Germinal center (tissue), 1 donor: ENCODE results near the gene SPATA20.

Source experiments
- DNase-seq: peaks from one replicate; pipeline ENCODE4 v3.0.0; 2012; ENCODE audit warnings: mixed read lengths, low spot score

Gene SPATA20

DNA sequence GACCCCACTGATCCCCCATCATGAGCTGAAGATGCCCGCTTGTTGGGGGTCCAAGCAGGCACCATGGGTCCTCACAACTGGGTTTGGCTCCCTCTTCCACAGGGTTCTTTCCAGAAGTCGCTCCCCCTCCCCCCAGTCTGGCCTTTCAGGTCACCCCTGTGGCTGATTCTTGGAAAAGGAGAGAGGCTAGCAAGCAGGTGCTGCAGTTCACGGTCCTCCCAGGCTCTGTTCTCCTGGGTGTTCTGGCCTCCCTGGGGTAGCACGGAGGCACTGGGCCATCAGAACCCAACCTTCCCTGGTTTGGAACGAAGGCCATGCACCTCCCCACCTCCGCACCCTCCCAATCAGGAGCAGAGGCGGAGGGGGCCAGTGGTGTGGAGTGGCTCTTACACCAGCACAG, 32.4 kb downstream of the SPATA20 start:
- DNase-seq: no peak

DNA sequence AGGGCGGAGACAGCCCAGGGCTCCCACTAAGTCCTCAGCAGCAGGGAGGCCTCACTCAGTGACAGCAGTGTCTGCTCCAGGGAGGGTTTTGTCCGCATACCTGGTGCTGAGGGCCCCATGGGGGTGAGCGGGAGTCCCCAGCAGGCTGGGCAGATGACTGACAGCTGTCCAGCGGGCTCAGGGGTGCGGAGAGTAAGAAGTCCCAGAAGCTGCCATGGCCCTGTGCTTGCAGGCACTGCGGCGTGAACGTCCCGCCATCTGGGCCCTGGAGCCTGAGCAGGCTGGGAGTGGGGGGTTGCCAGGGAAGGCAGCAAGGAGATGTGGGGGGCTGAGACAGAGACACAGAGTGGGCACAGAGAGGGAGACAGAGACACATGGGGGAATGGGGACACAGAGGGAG, 33.7 kb downstream of the SPATA20 start:
- DNase-seq: no peak

DNA sequence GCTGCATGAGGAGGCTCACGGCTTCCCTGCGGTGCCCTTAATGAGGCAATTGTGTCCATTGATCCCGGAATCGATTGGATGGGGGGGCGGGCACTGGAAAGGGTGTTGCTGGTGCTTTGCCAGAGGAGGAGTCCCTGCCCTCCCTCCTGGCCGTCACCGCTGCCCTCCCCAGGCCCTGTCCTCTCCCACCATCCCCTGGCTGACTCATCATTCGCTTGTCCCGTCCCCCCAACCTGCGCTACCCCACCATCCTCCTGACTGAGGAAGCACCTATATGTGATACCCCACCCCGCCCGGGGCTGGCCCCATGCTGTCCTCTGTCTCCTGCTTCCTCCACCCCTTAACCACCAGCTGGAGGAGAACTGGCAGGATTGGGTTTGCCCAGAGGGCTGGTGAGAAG, 34.3 kb downstream of the SPATA20 start:
- no peak for DNase-seq

DNA sequence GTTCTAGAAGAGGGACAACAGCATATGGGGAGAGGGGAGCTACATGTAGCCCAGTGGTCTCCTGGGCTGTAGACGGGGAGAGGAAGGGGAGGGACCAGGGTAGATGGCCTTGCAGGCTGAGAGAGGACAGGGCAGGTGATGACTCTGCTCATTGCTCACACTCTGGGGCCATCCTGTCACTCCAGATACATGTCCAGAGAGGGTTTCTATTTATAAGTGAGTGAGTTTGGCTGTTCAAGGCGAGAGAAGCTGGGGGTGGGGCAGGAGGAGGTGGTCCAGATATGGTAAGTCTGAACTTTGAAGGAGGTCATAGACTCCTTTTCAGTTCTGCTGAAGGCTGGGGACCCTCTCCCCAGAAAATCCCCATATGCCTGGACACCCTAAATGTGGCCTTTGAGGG, 35.8 kb downstream of the SPATA20 start:
- no peak for DNase-seq

DNA sequence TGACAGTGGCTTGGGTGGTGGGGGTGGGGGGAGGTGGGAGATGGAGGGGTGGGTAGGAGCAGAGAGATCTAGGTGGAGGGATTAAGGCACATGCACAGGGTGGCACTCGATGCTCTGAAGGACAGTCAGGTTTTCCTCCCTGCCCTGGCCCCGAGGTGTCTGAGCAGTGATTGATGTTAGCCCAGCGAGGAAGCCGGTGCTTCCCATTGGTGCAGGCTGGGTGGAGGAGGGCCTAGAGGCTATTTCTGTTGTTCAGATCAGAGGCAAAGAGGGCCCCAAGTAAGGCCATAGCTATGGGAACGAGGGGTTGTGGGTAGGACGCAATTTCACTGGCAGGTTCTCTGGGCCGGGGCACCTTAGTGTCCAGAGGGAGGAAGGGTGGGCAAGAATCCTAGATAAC, 36.7 kb downstream of the SPATA20 start:
- no peak for DNase-seq

DNA sequence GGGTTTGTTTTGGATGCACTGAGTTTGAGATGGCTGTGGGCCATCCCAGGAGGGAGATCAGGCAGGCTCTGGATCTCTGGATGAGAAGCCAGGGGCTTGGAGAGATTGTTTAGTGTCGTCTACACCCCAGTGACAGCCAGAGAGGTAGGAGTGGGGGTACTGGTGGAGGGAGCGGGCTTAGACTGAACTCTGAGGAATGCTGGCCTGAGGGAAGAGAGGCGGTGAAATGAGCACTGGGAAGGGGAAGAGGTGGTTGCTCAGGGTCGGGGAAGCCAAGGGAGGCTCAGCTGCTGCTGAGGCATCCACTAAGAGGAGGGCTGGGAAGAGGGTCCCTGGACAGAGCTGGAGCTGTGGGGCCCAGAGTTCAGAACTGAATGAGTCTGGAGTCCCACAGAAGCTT, 37.1 kb downstream of the SPATA20 start:
- no peak for DNase-seq

DNA sequence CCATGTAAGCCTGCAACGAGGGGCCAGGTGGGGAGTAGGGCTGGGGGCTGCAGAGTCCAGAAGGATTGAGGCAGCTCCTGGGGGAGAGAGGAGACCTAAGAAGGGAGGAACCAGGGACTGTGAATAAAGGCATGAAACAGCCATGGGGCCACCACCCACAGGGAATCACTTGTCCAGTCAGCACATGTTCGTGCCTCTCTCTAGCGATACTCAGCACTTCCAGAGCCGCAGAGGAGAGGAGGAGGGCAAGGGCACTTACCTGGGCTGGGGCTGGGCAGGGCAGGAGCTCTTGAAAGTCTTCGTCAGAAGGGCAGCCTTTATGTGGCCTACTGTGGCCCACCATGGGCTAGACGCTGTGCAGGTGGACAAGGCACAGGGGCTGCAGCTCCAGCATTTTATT, 37.8 kb downstream of the SPATA20 start:
- no peak for DNase-seq

DNA sequence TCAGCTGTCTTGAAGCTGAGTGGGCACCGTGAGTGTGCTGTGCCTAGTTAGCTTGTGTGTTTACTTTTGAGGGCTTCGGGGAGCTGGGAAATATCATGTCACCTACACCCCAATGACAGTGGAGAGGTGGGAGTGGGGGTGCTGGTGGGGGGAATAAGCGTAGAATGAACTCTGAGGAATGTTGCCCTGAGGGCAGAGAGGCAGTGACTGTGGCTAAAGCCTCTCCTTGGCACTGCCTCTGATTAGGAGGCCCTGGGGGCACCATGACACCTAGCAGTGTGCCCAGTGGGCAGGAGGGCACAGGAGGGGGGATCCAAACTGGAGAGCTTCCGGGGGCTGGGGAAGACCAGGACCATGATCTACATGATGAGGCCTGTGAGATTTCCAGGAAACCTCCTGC, 38.4 kb downstream of the SPATA20 start:
- no peak for DNase-seq

DNA sequence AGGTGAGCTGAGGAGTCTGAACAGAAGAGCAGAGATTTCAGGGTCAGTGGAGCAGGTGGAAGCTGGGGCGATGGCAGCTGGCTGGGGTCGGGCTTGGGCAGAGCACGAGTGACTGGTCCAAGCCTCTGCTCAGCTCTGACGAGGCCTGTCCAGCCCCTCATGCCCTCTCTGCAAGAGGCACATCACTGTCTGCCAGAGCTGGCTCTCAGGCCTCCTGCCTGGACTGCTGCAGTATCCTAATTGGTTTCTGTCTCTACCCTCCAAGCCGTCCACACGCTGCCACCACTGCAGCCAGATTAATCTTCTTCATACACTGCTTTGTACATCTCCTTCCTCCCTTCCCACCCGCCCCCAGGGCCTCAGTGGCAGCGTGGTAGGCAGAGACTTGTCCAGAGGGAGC, 38.9 kb downstream of the SPATA20 start:
- no peak for DNase-seq

DNA sequence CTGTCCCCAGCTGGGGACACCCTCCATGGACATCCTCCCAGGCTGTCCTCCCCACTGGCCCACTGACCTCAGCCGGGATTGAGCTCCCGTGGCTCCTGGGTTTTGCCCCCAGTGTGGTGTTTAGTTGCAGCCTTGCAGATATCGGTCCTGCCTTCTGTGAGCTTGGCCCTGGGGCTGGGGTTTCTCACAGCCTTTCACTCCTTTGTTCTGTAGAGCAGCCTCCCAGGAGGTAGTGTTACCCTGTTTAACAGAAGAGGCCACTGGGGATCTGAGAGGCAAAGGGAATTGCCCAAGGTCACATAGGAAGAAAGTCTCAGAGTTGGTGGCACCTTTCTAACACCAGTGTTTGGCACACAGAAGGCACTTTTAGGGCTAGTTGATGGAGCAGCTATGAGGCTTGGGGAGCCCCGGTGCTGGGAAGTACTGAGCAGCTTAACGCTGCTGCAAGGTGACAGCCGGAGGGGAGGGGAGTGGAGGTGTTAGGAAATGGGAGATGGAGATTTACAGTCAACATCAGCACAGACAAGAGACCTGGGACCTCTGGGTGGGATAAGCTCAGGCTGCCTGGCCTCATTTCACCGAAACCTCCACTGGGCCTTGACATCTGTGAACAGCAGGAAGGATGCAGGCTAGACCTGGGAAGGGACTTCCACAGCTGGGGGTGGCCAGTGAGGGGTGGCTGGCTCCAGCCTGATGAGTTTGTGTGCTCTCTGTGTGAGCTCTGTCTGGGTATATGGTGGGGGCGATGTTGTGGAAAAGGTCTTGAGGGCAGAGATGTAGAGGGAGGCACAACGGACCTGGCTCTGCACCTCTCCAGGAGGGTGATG, 39.7 kb downstream of the SPATA20 start:
- no peak for DNase-seq

DNA sequence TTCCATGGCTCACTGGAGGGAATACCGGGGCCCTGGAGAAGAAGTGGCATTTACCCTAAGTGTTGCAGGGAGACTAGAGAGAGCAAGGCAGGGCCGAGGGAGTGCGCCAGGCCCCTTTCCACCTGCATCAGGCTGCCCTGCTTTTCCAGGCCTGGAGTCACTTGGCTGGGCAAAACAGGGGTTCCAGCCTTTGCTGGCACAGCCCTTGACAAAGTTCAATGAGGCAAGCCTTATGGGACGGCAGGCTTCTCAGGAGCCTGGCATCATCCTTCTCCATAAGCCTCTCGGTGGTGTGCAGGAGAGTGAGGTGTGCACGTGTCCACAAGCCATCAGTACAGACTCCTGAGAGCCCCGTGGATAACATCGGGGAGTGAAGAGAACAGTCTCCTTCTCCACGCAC, 40.6 kb downstream of the SPATA20 start:
- no peak for DNase-seq

DNA sequence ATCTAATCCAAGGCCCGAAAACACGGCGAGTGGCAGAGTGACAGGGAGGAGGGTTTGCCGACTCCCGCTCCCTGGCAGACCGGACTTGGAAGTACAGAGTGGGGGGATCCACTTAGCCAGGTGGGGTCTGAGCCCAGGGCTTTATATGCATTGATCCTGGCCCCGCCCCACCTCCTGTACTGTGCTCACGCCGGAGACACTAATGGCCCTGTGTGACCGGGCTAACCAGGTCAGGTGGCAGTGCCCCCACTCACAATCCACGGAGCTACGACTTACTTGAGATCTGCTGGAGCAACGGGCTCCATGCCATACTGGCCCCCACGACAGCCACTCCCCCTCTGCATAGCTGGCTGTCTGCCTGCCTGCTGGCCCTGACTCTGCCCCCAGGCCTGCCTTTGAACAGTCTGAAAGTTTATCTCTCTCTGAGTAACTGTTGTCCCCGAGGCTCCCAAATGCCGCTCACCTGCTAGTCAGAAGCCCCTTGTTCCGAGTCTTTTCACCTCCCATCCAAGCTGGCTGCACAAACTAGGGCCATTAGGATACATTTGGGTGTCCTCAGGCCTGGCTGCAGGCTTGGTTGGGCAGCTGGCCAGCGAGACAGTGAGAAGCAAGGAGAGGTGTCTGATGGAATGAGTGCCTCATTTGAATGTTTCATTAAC, 41.5 kb downstream of the SPATA20 start:
- no peak for DNase-seq

DNA sequence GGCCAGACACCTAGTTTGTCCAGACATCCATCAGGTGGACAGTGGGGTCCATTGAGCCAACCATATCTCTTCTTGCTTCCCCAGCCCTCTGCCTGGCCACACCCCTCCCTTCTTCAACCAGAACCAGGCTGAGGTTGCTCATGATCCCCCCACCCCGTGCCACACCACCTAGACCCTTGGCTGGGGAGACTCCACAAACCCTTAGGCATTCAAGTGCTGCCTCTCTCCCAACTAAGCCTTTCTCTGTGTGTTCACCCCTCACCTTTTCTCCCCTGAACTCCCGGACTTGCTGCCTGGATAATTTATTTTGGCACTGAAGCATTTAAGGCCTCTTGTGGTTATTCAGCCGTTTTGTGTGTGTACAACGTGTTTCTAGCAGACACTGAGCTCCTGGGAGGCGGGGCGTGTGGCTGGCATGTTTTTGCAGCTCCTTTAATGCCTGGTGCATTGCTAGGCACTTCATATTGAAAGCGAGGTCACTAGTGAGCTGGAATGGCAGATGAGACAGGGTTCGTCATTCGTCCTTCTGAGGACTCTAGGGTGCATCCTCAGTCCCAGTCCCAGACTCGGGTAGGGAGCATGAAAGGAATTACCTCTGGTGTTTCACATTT, 42.2 kb downstream of the SPATA20 start:
- no peak for DNase-seq

DNA sequence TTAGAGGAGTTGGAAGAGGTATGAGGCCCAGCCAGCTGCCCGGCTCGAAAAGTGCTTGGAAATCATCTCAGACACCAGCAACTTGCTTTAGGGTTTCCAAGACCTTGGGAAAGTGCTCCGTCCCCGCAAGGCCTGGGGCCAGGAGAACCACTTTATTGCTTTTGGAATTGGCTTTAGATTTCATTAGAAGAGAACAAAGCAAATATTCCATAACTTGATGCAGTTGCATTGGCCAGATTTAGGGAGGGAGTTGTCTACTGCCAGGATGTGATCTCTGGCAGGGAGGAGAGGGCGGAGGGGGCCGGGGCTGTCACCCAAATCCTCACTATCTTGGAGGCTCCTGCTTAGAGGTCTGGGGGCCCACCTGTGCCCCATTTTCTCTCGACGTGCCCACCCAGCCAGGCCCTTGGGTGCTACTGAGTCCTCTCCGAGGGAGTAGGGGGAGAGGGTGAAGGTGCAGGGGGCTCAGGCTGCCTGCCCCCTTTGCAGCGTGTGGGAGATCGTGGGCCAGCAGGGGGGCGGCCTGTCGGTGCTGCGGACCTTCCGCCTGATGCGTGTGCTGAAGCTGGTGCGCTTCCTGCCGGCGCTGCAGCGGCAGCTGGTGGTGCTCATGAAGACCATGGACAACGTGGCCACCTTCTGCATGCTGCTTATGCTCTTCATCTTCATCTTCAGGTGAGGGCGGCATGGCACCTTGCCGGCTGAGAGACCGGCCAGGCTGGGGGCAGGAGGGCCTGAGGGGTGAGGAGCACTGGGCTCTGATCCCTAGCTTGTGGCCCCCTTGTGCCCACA, 44.2 kb downstream of the SPATA20 start:
- DNase-seq: no peak

DNA sequence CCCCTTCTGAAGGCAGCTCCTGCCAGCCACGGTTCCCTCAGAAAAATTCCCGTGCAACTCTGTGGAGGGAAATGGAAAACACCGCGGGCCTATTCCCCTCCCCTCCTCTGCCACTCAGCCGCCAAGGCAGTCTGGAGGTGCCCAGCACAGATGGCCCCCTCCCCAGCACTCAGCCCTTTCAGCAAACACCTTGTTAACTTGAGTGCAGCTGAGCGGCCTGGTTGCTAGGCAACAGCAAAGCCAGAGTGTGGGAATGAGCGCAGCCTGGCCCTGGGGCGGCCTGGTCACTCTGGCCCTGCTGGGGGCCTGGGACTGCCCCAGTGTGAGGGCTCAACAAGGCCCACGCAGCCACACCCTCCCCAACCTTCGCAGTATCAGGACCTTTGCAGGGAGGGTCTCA, 46.3 kb downstream of the SPATA20 start:
- no peak for DNase-seq

DNA sequence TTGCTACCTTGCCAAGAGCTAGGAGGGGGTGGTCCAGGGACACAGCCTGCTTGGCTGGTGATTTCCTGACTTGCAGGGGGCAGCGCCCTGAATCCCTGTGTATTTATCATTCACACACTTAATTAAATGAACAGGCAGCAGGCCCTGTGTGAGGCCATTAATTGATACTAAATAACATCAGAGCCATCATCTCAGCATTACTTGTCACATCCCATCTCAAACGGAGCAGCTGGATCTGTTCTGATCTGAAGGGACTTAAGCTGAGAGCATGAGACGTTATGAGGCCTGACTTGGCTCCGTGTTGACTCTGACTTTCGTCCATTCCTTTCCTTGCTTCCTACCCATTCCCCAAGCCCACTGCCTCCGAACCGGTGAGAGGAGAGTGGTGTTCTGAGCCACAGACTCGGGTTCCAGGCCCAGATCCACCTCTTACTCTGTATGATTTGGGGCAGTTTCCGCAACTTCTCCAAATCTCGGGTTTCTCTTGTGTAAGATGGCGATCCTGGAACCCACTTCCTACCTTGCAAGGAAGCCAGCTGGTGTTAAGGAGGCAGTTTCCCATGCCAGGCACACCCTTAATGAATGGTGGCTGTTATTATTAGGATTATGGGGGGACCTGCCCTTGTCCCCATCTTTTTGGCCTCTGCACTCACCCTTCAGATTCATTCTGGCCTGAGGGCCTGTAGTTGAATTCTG, 47.3 kb downstream of the SPATA20 start:
- DNase-seq: no peak

DNA sequence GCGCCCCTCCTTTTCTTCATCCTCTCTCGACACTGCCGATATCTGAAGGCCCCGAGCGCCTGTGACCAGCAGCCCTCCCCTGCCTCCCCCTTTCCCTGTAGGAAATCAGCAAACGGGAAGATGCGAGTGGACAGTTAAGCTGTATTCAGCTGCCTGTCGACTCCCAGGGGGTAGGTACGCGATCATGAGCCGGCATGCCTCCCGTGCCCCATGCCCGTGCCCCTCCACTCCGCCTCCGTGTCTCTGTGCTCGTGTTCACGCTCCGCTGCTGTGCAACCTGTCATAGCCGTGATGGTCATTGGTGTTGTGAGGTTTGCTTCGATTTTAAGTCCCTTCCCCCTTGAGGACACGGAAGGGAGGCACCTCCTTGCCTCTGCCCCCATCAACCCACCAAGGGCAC, 47.9 kb downstream of the SPATA20 start:
- DNase-seq: no peak

DNA sequence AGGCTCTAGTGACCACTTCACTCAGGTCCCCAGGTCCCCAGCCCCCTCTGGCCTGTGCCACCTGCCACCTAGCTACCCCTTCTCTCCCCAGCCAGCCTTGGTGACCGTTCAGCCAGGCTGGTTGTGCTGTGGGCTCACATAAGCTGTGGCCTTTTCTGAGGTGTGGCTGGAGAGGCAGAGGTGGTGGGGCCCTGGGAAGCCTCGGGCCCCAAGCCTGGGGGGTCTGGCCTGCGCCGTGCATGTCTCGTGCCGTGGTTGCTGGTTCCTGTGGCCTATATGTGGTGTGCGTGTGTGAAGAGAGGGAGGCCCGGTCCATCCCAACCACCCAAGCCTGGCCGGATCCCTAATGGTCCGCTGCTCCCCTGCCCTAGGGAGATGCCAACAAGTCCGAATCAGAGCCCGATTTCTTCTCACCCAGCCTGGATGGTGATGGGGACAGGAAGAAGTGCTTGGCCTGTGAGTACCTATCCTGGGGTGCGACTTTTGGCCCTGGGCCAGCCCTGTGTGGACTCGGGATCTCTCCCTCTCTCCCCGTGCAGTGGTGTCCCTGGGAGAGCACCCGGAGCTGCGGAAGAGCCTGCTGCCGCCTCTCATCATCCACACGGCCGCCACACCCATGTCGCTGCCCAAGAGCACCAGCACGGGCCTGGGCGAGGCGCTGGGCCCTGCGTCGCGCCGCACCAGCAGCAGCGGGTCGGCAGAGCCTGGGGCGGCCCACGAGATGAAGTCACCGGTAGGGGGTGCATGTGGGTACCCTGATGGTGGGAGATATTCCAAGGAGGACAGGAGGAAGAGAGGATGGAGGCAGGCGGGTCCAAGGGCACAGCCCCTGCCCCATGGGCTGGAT, 49.4 kb downstream of the SPATA20 start:
- no peak for DNase-seq

DNA sequence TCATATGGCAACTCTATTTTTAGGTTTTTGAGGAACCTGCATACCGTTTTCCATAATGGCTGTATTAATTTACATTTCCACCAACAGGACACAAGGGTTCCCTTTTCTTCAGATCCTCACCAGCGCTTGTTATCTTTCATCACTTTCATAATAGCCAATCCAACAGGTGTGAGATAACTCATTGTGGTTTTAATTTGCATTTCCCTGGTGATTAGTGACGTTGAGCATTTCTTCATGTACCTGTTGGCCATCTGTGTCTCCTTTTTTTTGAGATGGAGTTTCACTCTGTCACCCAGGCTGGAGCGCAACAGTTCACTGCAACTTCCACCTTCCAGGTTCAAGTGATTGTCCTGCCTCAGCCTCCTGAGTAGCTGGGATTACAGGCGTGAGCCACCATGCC, 51.5 kb downstream of the SPATA20 start:
- DNase-seq: no peak

DNA sequence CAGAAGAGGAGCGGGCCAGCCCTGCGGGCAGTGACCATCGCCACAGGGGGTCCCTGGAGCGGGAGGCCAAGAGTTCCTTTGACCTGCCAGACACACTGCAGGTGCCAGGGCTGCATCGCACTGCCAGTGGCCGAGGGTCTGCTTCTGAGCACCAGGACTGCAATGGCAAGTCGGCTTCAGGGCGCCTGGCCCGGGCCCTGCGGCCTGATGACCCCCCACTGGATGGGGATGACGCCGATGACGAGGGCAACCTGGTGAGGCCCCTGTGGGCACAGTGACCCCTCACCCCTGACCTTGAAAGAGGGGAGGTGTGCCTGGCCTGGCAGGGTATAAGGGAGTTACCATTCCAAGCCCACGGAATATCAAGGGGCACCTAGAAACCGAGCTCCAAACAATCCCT, 52.6 kb downstream of the SPATA20 start:
- DNase-seq: no peak

DNA sequence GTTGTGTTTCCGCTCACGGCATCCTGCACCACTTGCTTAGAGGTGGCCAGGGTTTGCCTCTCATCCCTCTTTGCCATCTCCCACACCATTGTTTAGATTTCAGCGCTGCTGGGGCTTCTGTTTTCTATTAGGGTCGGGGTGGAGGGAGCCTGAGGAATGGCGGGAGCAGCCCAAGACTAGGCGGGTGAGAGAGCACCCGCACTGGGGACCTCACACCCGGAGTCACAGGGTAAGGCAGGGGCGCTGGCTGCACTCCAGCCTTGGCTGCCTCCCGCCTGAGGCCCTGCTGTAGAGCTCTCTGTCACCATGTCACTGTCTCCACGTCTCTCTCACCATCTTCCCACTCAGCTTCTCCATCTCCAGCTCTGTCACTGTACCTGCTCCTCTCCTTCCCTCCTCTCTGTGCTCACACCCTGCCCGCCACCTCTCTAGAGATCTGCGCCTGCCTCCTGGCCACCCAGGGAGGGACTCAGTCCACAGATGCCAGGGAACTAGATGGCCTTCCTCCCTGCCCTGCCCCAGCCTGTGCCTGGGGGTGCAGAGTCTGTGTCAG, 54.9 kb downstream of the SPATA20 start:
- no peak for DNase-seq
